Measurements from ENCODE around the gene DYSF. TPM values are rescaled to one million over a fixed set of nuclear protein-coding genes. Genes with fewer than 3 reads are reported as not detected.

The DYSF gene
- total RNA-seq, 1 donor: 3.5 TPM

DNA sequence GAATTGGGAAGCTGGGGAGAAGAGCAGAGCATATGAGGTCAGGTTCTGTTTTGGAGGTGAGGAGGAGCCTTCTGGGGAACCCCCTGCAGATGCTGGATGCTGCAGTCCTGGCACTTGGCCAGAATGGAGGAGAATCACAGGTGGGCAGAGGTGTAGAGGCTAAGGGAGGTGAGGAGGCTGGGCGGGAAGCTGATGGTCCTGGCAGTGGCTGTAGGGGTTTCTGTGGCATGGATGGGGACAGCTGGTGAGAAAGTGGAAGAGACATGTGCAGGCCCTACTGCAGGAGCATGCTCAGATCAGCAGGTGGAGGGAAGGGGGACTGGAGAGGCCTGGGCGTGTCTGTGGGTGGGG is 101.3 kb downstream of the DYSF start:
- H3K4me3 ChIP-seq (ENCODE audit: low read depth, low read length): no peak overlapping the region
- no peak for DNase-seq (ENCODE audit: low read depth)
- TF ChIP-seq, protein P1, sequence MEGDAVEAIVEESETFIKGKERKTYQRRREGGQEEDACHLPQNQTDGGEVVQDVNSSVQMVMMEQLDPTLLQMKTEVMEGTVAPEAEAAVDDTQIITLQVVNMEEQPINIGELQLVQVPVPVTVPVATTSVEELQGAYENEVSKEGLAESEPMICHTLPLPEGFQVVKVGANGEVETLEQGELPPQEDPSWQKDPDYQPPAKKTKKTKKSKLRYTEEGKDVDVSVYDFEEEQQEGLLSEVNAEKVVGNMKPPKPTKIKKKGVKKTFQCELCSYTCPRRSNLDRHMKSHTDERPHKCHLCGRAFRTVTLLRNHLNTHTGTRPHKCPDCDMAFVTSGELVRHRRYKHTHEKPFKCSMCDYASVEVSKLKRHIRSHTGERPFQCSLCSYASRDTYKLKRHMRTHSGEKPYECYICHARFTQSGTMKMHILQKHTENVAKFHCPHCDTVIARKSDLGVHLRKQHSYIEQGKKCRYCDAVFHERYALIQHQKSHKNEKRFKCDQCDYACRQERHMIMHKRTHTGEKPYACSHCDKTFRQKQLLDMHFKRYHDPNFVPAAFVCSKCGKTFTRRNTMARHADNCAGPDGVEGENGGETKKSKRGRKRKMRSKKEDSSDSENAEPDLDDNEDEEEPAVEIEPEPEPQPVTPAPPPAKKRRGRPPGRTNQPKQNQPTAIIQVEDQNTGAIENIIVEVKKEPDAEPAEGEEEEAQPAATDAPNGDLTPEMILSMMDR (IDR thresholded peaks at IDR 0.05; ENCODE audit: insufficient read depth, low read depth, low read length): no peak

DNA sequence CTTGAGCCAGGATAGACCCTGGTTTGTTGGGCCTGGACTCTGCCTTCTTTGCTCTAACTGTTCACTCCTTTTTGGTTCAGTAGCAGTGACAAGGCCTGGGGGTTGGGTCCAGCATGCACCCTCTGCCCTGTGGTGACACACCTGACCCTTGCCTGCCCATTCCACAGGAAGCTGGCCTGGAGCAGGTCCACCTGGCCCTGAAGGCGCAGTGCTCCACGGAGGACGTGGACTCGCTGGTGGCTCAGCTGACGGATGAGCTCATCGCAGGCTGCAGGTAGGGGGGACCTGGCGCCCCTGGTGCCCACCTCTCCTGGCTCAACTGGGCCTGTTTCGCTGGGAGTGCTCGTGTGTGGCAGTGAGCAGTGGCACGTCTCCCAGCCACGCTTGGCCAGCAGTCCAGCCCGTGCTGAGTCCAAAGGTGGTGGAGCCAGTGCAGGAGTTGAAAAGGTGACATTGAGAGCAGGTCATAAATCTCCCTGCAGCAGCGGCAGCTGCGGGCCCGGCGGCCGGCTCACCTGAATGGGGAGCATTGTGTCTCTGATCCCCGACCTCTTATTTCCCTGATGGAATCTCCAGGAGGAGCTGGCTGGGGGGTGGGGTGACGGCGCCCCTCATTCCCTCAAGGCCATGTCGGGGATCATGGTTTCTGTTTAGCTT is 102.6 kb downstream of the DYSF start:
- DNase-seq (ENCODE audit: low read depth): no peak
- H3K4me3 ChIP-seq (ENCODE audit: low read depth, low read length): no peak overlapping the region
- TF ChIP-seq, protein P1 (IDR thresholded peaks at IDR 0.05; ENCODE audit: insufficient read depth, low read depth, low read length): no peak

DNA sequence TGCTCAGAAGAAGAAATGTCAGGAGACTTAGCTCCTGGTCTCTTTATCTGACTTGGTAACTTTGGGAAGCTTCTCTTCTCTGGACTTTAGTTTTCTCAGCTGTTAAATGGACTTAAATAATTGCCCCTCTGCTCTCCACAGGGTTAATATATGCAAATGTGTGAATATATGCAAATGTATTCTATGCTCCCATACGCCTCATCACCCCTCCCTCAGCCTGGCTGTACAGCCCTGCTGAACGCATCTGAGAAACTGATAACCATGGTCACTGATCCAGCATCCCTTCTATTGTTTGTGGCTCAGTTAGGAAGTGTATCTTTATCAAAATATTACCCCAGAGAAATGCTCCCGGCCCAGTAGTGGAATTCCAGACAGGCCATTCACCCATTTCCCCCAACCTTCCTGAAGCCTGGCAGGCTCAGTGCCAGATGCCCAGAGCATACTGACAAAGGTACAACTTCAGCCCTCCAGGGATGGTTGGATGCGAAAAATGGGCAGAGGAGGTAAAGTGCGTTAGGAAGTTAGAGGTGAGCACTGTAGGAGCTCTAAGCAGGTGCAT is 103.4 kb downstream of the DYSF start:
- no peak for DNase-seq (ENCODE audit: low read depth)
- no peak overlapping the region for H3K4me3 ChIP-seq (ENCODE audit: low read depth, low read length)
- TF ChIP-seq, protein P1 (IDR thresholded peaks at IDR 0.05; ENCODE audit: insufficient read depth, low read depth, low read length): no peak

DNA sequence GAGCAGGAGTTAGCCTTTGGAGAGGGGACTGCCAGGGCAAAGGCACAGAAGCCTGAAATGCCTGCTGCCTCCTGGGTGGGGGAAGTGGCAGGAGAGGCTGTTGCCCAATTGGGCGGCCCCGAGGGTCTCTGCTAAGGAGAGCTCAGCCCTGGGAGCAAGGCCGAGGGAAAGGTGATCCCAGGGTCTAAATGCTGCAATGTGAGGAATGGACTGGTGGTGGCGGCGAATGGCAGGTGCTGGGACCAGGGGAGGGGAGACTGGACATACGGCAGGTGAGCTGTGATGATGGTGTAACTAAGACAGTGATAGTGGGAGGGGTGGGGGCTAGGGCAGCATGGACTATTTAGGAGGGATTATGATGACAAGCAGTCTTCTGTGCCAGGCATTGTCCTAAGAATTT is 104.0 kb downstream of the DYSF start:
- no peak for DNase-seq (ENCODE audit: low read depth)
- no peak overlapping the region for H3K4me3 ChIP-seq (ENCODE audit: low read depth, low read length)
- TF ChIP-seq, protein P1 (IDR thresholded peaks at IDR 0.05; ENCODE audit: insufficient read depth, low read depth, low read length): no peak

DNA sequence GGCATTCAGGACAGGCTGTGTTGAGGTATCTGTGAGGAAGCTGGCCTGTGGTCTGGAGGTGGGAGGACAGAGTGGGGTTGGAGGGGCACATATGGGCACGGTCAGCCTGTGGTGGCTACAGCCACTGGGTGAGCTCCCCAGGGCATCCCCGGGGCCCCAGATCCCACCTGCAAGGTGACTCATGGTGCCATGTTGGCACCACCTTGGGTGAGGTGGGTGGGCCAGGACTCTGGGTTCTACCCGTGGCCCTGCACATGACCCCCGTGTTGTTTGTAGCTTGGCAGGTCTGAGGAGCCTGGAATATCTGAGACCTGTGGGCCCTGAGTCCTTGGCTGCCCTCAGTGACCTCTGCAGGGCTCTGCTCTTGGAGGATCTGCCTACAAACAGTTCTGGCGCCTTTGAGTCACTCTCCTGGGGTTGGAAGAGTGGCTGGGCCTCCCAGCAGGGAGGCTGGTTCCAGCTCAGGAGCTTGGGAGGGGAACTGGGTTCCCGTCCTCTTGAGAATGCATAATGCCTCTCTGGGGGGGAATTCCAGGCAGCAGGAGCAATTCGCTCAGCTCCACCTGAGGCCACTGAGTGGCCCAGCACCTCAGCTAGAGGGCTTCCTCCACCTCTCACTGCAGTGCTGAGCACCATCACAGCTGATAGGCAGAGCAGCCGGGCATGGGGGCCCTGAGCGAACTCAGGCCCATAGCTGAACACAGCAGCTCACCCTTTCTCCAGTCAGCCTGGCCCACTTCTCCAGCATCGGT is 105.1 kb downstream of the DYSF start:
- no peak overlapping the region for H3K4me3 ChIP-seq (ENCODE audit: low read depth, low read length)
- TF ChIP-seq, protein P1 (IDR thresholded peaks at IDR 0.05; ENCODE audit: insufficient read depth, low read depth, low read length): no peak
- no peak for DNase-seq (ENCODE audit: low read depth)

DNA sequence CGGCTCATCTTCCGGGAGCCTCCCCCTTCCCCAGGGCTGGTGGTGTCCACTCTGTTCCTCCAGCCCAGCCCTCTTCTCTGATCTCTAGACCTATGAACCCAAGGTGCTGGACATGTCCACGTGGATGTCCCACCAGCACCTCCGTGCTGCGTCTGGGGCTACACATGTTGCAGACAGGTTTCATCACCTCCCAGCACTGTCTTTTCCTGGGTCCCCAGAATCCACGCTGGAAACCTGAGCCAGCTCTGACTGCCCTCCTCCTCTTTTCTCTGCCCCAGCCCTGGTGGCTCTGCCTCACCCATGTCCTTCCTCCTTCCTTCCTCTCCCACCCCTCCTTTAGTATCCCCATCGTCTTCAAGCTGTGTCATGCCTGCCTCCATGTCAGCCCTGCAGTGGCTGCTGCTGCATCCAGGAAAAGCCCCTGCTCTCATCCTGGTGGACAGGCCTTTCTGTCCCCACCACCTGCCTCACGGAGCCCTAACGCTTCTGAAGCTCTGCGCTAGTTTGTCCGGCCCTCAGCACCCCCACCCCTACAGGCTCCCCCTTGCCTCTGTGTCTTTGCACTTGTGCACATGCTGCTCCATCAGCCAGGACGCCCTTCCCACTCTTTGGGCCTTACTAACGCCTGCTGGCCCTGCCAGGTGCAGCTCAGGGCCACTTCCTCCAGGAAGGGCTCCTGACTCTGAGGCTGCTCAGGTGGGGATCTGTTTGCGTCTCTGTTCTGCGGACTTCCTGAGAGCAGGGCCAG is 105.9 kb downstream of the DYSF start:
- no peak for DNase-seq (ENCODE audit: low read depth)
- TF ChIP-seq, protein P1 (IDR thresholded peaks at IDR 0.05; ENCODE audit: insufficient read depth, low read depth, low read length): no peak
- no peak overlapping the region for H3K4me3 ChIP-seq (ENCODE audit: low read depth, low read length)
